ENCODE results near the gene DAAM2.

DNA sequence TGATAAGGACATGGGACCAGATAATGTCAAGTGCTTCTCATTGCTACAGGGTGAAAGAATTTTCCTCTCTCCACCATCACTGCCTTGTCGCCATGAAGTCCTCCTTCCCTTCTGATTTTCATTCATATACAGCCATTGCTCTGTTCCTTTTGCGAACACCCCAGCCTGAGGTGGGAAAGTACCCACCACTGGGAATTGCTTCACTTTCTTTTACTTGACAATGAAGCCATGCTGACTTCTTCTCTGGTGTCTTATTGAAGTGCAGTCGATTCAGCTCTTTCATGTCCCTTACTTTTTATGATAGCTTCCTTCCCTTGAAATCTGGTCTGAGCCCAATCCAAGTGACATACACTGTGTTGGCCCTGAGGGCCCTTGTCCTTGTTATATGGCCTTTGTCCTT is 16.2 kb downstream of the DAAM2 start:
- TF ChIP-seq, protein P1, sequence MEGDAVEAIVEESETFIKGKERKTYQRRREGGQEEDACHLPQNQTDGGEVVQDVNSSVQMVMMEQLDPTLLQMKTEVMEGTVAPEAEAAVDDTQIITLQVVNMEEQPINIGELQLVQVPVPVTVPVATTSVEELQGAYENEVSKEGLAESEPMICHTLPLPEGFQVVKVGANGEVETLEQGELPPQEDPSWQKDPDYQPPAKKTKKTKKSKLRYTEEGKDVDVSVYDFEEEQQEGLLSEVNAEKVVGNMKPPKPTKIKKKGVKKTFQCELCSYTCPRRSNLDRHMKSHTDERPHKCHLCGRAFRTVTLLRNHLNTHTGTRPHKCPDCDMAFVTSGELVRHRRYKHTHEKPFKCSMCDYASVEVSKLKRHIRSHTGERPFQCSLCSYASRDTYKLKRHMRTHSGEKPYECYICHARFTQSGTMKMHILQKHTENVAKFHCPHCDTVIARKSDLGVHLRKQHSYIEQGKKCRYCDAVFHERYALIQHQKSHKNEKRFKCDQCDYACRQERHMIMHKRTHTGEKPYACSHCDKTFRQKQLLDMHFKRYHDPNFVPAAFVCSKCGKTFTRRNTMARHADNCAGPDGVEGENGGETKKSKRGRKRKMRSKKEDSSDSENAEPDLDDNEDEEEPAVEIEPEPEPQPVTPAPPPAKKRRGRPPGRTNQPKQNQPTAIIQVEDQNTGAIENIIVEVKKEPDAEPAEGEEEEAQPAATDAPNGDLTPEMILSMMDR (conservative IDR thresholded peaks at IDR 0.05; ENCODE audit: low read length): no peak
- TF ChIP-seq EZH2phosphoT487 (IDR thresholded peaks at IDR 0.05; ENCODE audit: borderline replicate concordance): no peak

Data from Loucy (cell line).